GM19395 (cell line): ENCODE data around the gene UBE3C.
A peak's percentile ranks its signal among the peaks of the same experiment; 100 is the strongest.

Experiments used
- ATAC-seq: cut with Tn5 transposase; IDR thresholded peaks from one replicate; pipeline ENCODE4 v1.9.1; 2021; ENCODE audit warnings: mild to moderate bottlenecking, moderate library complexity; ENCODE audit not compliant: unreplicated experiment

Gene UBE3C

DNA sequence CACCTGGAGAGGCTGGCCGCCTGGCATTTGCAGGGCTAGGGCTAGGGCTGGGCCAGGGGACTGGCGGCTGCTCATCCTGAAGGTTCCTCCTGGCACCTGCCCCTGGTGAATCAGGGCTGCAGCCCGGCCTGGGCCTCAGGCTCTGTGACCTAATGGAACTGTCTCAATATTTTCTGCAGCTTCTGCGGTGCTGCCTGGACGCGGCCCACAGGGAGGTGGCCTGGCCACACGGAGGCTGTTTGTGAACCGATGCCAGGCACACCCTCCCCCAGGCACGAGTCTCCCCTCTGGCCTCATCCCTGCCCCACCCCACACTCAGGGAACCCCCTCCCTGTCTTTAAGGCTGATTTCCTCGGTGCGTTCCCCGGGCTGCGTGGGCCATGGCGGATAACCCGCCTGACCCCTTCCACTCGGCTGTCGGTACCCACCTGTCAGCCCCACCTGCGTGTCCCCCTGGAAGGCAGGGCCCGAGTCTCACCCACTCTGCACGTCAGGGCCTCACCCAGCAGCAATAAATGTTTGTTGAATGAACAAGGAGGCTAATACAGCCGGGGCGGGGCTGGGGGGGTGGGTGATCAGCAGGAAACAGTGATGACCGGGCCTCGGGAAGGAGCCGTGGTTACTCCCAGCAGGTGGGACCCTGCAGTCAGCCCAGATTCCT lies 143.5 kb downstream of the UBE3C start:
- ATAC-seq, result no peak

DNA sequence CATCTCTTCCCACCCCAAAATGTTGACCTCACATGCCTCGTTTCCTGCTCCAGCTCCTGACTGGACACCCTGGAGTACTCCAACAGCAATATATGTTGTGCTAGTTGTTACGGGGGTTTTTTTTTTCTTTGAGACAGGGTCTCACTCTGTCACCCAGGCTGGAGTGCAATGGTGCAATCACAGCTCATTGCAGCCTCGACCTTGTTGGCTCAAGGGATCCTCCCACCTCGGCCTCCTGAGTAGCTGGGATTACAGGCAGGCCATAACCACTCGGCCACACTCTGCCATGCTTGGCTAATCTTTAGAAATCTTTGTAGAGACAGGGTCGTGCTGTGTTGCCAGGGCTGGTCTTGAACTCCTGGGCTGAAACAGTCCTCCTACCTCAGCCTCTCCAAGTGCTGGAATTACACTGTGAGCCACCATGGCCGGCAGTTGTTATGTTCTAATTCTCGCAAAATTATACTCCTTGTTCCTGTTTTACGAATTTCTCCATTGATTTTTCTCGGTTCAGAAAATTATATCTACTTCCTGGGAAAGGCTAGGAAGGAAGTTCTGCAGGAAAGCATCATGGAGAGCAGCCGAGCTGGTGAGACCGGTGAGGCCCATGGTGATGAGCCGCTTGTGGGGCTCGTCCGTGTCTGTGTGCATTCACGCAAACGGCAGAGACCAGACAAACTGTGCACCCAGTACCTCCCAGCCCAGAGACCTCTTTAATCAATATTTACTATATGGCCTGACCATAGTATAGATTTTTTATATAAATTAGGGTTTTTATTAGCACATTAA lies 145.7 kb downstream of the UBE3C start:
- ATAC-seq, result no peak

DNA sequence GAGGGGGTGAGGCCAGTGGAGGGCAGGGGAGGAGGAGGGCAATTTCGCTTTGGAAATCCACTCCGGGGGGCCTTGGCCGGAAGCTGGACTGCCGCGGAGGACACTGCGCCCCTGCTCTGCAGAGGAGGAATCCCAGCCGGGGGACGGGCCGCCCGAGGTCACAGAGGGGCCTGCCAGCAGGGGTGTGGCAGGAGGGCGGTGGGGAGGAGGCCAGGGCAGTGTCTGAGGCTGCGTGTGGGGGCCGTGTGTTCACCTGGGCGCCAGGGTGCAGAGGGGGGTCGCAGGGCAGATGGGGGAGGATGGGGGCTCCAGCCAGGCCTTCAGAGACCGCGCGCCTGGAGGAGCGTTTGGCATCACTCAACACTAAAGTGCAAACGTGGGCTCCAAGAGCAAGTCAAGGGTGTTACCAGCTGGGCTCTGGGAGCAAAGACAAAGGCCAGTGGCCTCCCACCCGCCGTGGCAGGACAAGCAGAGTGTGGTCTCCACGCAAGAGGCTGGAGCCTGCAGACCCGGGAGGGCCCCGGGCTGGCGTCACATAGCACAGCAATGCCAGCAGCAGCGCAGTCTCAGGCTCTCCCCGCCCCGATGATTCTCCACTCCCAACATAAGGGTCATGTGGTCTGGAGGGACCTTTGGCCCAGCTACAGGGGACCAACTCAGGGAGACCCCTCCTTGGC lies 152.8 kb downstream of the UBE3C start:
- ATAC-seq, result no peak

DNA sequence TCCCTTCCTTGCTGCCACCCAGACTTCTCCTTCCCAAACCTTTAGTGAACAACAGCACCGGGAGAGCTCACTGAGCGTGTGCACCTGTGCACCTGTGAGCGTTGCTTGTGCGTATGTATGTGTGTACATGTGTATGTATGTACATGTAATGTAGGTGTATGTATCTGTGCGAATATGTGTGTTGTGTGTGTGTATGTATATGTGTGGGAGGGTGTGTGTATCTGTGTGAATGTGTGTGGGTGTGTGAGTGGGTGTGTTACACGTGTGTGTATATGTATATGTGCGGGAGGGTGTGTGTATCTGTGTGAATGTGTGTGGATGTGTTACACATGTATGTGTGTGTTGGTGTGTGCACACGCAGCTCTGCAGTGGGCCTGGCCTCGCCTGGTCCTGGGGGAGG lies 153.5 kb downstream of the UBE3C start:
- no peak for ATAC-seq

DNA sequence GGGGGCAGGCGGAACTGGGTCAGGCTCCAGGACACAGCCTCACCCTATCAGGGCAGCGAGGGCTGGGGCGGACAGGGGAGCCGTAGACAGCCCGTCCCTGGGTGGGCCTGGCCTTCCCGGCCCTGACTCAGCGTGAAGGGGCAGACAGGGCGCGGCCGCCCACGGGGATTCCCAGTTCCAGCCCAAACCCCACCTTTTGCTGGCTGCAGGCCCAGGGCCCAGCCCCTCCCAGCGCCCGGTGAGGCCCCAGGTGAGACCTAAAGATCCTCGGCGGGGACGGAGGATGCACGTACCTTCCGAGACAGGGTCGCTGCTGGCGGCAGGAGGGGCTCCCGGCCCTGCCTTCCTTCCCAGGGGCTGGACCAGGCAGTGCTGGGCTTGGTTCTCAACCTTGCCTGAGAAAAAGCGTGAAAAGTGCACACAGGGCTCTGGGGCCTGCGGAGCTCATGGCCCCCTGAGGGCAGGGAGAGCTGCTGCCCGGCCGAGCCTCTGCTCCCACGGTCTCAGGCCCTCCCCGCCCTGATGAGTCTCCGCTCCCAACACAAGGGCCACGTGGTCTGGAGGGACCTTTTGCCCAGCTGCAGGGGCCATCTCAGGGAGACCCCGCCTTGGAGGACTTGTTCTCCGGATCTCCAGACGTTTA lies 154.2 kb downstream of the UBE3C start:
- ATAC-seq, result no peak

DNA sequence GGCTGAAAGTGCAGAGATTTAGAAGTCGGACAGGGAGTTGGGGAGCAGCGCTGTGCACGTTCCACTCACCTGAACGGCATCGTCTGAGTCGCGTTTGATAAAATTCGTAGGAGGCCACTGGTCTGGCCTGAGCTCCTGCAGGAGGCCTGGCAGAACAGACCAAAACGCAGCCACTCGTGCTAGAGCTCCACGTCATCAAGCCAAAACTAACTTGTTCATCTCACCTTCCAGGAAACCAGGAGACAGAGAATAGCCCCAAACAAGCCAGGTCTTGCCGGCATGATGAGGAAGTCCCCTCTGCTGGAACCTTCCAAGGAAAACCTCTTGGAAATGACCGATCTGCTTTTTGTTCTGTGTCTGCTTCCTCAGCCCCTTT lies 154.7 kb downstream of the UBE3C start:
- no peak for ATAC-seq

DNA sequence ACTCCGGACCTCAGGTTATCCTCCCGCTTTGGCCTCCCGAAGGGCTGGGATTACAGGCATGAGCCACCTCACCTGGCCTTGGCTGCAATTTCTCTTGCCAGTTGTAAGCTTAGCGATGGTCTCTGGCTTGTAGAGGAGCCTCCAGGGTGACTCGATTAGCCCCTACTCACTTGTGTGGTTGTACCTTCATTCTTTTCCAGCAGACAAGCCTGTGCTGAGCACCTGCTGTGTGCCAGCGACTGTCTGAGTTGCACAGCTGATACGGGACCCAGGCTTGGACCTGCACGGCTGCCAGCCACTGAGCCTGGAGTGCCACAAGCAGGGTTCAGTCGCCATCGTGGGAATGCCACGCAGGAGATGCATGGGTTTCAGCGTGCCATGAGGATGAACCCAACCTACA lies 156.0 kb downstream of the UBE3C start:
- no peak for ATAC-seq

DNA sequence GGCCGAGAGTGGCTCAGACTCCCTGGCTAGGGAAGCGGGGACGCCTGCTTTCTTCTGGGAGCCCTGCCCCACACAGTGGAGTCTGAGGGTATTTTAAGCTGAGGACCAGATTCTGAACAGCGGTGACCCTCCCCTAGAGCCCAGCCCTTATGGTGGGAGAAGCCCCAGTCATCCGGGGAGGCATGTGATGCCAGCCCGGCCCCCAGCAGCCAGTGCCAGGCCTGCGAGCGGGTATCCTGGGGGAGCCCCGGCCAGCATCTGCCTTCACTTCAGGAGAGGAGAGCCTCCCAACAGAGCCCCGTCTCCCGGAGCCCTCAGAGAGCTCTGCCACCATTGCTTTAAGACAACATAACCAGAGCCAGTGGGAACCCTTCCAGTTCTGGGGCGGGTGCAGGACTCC lies 156.6 kb downstream of the UBE3C start:
- ATAC-seq, result no peak

DNA sequence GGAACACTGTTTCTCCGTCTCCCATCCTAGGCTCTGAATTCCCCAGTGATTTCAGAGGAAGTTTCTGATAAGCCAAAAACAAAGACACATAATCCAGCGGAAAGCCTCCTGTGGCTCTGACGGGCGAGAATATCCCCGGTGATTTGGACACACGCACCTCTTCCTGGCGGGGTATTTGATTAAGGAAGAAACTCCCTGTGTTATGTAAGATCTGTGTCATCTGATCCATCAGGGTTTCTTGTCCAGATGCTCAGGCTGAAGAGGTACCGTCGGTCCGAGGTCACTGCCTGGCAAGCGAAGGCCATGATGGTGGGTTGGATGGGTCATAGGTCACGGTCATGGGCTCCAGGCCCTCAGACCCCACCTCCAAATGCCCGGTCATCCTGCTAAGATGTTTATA lies 158.5 kb downstream of the UBE3C start:
- no peak for ATAC-seq

DNA sequence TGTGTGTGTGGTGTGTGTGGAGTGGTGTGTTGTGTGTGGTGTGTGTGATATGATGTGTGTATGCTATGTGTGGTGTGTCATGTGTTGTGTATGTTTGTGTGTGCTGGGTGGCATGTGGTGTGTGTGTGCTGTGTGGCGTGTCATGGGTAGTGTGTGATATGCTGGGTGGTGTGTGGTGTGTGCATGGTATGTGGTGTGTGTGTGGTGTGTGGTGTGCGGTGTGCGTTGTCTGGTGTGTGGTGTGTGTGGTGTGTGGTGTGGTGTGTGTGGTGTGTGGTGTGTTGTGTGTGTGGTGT lies 160.5 kb downstream of the UBE3C start:
- no peak for ATAC-seq

DNA sequence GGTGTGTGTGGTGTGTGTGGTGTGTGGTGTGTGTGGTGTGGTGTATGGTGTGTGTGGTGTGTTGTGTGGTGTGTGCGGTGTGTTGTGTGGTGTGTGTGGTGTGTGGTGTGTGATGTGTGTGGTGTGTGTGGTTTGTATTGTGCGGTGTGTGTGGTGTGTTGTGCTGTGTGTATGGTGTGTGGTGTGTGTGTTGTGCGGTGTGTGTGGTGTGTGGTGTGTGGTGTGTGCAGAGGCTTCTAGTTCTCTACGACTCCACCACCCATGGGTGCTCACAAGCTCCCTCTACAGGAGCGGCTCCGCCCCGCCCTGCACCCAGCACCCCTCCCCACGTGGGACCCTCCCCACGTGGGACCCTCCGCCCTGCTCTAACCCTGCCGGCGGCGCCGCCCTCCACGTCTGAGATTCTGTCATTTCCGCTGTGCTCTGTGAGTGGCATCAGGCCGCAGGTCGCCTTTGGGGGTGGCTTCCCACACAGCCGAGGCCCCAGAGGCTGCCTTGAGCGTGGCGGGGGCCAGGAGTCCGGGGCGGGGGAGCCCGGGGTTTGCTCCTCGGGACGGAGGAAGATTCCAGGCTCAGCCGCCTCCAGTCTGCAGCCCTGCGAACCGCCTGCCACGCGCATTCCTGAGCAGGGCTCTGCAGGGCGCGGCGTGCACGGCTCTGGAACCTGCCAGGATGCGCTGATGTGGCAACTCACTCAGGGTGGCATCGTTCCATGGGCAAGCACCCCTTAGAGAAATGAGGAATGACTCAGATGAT lies 161.1 kb downstream of the UBE3C start:
- no peak for ATAC-seq

DNA sequence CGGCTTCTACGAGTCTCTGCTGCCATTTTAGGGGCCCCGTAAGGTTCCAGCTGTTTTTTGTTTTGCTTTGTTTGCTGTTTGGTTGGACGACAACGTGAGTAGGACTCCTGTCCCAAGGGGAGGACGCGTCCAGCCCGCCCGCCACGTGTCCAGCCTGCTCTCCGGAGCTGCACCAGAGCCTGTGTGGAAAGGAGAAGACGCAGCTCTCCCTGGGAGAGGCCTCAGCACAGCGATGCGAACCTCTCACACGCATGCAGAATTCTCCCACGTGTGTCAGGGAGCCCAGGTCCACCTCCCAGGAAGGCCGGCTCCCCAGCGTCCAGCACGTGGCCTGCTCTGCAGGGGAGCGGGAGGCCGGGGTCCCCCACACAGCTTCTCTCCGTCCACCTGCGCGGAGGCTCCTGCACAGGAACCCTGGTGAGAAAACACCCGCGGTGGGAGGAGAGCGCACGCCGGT lies 161.7 kb downstream of the UBE3C start:
- ATAC-seq, result no peak

DNA sequence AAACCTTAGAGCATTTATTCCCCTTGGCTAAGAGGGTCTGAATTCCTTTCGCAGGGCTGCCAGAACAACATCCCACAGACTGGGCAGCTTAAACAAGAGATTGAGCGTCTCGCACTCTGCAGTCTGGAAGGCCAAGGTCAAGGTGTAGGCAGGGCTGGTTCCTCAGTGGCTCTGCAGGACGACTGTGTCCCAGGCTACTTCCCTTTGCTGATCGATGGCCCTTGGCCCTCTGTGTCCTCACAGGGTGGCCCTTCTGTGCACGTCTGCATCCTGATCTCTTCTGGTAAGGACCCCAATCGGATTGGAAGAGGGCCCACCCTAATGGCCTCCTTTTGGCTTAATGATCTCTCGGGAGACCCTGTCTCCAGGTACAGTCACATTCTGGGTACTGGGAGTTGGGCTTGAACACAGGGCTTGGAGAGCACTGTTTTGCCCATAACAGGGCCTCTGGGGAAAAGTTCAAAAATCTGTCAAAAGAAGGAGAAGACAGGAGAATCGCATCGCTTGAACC lies 162.9 kb downstream of the UBE3C start:
- peak; percentile 3 for ATAC-seq

DNA sequence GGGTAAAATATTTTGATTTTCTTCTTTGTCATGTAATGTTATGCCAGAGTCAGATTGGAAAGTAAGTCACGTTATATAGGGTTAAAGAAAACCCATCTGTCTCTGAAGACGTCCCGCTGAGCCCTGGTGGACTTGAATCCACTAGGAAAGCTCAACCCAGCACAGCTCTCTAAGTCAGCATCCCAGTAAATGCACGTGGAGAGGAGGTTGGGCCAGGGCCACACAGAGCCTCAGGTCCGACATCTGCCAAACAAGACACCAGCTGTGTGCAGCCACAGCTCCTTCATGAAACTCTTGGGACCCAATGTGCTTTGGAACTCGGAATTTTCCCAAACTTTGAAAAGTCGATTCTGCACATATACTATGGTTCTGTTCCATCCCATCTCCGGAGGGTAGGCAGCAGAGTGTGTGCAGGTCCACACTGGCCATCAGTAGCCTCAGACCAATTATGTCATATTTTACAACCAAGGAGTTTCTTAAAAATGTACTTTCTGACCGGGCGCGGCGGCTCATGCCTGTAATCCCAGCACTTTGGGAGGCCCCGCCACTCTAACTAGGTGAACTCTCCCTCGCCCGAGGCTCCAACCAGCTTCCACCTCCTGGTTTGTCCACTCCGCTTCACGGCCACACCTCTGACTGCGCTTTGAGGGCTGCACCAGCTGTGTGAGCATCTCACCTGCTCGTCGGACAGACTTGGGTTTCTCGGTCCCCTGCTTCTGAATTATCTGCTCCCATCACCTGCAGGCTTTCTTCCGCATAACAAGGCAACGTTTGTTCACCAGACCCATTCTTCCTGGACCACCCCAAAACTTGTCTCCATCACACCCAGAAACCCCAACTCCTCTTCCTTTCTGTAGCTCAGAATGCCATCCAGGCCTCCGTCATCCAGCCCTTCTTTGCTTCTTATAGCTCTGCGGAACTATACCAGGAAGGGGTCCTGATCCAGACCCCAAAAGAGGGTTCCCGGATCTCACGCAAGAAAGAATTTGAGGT lies 168.4 kb downstream of the UBE3C start:
- no peak for ATAC-seq

DNA sequence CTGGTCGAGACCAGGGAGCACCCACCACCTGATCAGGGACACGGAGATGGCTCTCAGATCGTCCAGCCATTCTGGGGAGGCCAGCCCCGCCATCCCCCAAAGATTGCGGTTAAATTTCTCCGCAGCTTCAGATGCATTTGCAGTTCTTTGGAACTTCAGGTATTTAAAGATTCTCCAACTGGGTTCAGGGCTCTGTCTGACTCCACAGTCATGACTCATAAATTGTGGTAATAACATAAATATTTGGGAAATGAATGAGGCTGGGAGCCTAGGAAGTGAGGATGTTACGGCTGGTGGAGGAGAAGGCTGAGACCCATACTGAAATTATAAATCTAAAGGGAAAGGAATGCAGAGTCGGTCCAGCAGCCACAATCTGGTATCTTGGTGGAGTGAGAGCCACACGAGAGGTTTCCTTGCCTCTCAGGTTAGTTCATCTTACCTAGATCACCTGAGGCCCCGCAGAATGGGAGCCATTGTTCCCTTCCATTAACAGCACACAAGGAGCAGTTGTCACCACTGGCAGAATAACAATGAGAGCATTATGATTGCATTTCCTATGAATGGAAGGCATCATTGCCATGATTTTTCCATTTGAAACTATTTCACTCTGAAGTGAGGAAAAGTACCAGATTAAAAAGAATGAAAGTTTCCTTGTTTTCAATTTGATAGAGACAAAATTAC lies 171.4 kb downstream of the UBE3C start:
- no peak for ATAC-seq

DNA sequence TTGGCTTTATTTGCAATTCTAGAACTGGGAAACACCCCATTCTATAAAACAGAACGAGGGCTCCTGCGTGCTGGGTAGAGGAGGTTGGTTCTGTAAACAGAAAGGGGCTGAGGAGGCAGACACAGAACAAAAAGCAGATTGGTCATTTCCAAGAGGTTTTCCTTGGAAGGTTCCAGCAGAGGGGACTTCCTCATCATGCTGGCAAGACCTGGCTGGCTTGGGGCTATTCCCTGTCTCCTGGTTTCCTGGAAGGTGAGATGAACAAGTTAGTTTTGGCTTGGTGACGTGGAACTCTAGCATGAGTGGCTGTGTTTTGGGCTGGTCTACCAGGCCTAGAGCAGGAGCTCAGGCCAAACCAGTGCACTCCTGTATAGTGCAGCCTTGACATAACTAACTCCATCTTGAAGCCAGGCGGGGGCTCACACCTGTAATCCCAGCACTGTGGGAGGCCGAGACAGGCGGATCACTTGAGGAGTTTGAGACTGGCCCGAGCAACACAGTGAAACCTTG lies 172.0 kb downstream of the UBE3C start:
- ATAC-seq, result no peak

DNA sequence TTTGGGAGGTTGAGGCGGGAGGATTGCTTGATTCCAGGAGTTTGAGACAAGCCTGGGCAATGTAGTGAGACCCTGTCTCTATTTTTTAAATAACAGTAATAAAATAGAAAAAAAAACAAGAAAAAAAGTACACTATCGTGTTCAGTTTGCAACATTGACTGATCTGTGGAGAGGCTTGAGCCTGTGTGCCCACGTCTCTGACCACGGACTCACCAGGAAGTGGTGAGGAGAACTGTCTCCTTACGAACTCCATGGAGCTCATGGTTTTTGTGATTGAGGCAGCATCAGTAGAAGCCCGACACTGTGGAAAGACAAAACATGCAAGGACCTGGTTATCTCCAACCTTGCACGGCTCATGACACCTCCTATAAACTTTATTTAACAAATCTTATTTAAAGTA lies 174.2 kb downstream of the UBE3C start:
- no peak for ATAC-seq

DNA sequence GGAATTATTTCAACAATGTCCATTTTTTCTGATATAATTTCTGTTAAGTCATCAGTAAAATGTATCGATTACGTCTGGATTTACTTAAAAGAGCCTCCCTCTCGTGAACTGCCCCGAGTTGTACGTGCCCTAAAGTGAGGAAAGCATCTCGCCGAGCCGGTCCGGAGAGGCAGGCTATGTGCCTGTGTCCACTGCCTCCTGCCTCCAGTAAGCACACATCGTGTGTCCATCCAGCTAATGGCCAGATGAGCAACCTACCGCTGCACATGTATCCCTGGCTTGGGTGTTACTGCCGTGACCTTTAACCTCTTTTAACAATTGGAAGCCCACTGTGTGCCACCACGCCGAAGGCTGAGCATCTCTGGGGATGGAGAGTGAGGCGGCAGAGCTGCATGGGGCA lies 174.9 kb downstream of the UBE3C start:
- no peak for ATAC-seq
